Measurements from ENCODE around the gene HSF2.

HSF2 gene

GRCh38 chr6:122399348-122400120 lies at the start of gene HSF2:
Gene HSF2, plus strand, starts transcription at chr6:122399652. Its CDS starts 86 bp downstream, at chr6:122399738.
- Mint-ChIP-seq H3K27me3 (no peaks in the 10 kb centered on the region), H3K4me1 (ENCODE audit: low read depth) (peaks cover 13% of the 10 kb centered on the region), H3K27ac (peak within 1 kb of the TSS; percentile 88), H3K4me3 (peak within 1 kb of the TSS; percentile 97), H3K9me3 (no peaks in the 10 kb centered on the region), H3K36me3 (ENCODE audit: low read depth) (peaks cover 8% of the 10 kb centered on the region)
- intact Hi-C loops (cut with micrococcal nuclease): loop anchor here (1.0 to 10.0 kb wide), 2 partner anchors 72 to 385 kb away; partner anchors contain the start of genes SERINC1 and SMPDL3A

GRCh38 chr6:122352981-122353664 lies 46.3 kb upstream of the HSF2 start:
- Mint-ChIP-seq H3K4me3 (no peak overlapping the region), H3K36me3 (ENCODE audit: low read depth) (no peaks in the 10 kb centered on the region), H3K4me1 (ENCODE audit: low read depth) (no peaks in the 10 kb centered on the region), H3K9me3 (no peaks in the 10 kb centered on the region), H3K27me3 (no peaks in the 10 kb centered on the region), H3K27ac (no peak overlapping the region)
- intact Hi-C loops (cut with micrococcal nuclease): no loop called here

GRCh38 chr6:122360809-122361208 lies 38.6 kb upstream of the HSF2 start:
- H3K9me3 Mint-ChIP-seq: no peaks in the 10 kb centered on the region
- intact Hi-C loops (cut with micrococcal nuclease): no loop called here
- no peaks in the 10 kb centered on the region for H3K36me3 Mint-ChIP-seq (ENCODE audit: low read depth)
- no peak overlapping the region for H3K27ac Mint-ChIP-seq
- H3K27me3 Mint-ChIP-seq: no peaks in the 10 kb centered on the region
- H3K4me1 Mint-ChIP-seq (ENCODE audit: low read depth): no peaks in the 10 kb centered on the region
- H3K4me3 Mint-ChIP-seq: no peak overlapping the region

GRCh38 chr6:122361314-122361979 lies 38.0 kb upstream of the HSF2 start:
- Mint-ChIP-seq H3K4me1 (ENCODE audit: low read depth) (no peaks in the 10 kb centered on the region), H3K27ac (no peak overlapping the region), H3K9me3 (no peaks in the 10 kb centered on the region), H3K4me3 (no peak overlapping the region), H3K36me3 (ENCODE audit: low read depth) (no peaks in the 10 kb centered on the region), H3K27me3 (no peaks in the 10 kb centered on the region)
- intact Hi-C loops (cut with micrococcal nuclease): no loop called here

- H3K4me1 Mint-ChIP-seq (ENCODE audit: low read depth): no peaks in the 10 kb centered on the region
Measured at GRCh38 chr6:122363769-122364483, 35.5 kb upstream of the HSF2 start.

GRCh38 chr6:122365775-122366403 lies 33.6 kb upstream of the HSF2 start:
- intact Hi-C loops (cut with micrococcal nuclease): no loop called here
- no peaks in the 10 kb centered on the region for H3K36me3 Mint-ChIP-seq (ENCODE audit: low read depth)
- no peaks in the 10 kb centered on the region for H3K9me3 Mint-ChIP-seq
- H3K27ac Mint-ChIP-seq: no peak overlapping the region
- no peaks in the 10 kb centered on the region for H3K4me1 Mint-ChIP-seq (ENCODE audit: low read depth)
- H3K27me3 Mint-ChIP-seq: no peaks in the 10 kb centered on the region
- no peak overlapping the region for H3K4me3 Mint-ChIP-seq

More at GRCh38 chr6:122363769-122364483, 35.5 kb upstream of the HSF2 start:
- no peak overlapping the region for H3K4me3 Mint-ChIP-seq
- H3K27me3 Mint-ChIP-seq: no peaks in the 10 kb centered on the region
- H3K27ac Mint-ChIP-seq: no peak overlapping the region
- intact Hi-C loops (cut with micrococcal nuclease): no loop called here
- no peaks in the 10 kb centered on the region for H3K9me3 Mint-ChIP-seq
- no peaks in the 10 kb centered on the region for H3K36me3 Mint-ChIP-seq (ENCODE audit: low read depth)

GRCh38 chr6:122367171-122367570 lies 32.3 kb upstream of the HSF2 start:
- Mint-ChIP-seq H3K4me3 (no peak overlapping the region), H3K4me1 (ENCODE audit: low read depth) (no peaks in the 10 kb centered on the region)
- intact Hi-C loops (cut with micrococcal nuclease): no loop called here

GRCh38 chr6:122369536-122369935 lies 29.9 kb upstream of the HSF2 start:
- Mint-ChIP-seq H3K9me3 (no peaks in the 10 kb centered on the region), H3K27me3 (peaks cover 4% of the 10 kb centered on the region), H3K4me1 (ENCODE audit: low read depth) (peaks cover 5% of the 10 kb centered on the region), H3K27ac (no peak overlapping the region), H3K36me3 (ENCODE audit: low read depth) (no peaks in the 10 kb centered on the region), H3K4me3 (no peak overlapping the region)
- intact Hi-C loops (cut with micrococcal nuclease): no loop called here

More at GRCh38 chr6:122367171-122367570, 32.3 kb upstream of the HSF2 start:
- Mint-ChIP-seq H3K27me3 (no peaks in the 10 kb centered on the region), H3K27ac (no peak overlapping the region), H3K36me3 (ENCODE audit: low read depth) (no peaks in the 10 kb centered on the region), H3K9me3 (no peaks in the 10 kb centered on the region)

GRCh38 chr6:122372647-122373046 lies 26.8 kb upstream of the HSF2 start:
- H3K27ac Mint-ChIP-seq: no peak overlapping the region
- H3K27me3 Mint-ChIP-seq: peaks cover 15% of the 10 kb centered on the region
- H3K4me3 Mint-ChIP-seq: no peak overlapping the region
- intact Hi-C loops (cut with micrococcal nuclease): no loop called here
- H3K4me1 Mint-ChIP-seq (ENCODE audit: low read depth): peaks cover 14% of the 10 kb centered on the region
- H3K9me3 Mint-ChIP-seq: no peaks in the 10 kb centered on the region
- no peaks in the 10 kb centered on the region for H3K36me3 Mint-ChIP-seq (ENCODE audit: low read depth)

- Mint-ChIP-seq H3K27me3 (peaks cover 15% of the 10 kb centered on the region), H3K4me1 (ENCODE audit: low read depth) (peaks cover 14% of the 10 kb centered on the region), H3K27ac (no peak overlapping the region), H3K4me3 (no peak overlapping the region), H3K9me3 (no peaks in the 10 kb centered on the region), H3K36me3 (ENCODE audit: low read depth) (no peaks in the 10 kb centered on the region)
- intact Hi-C loops (cut with micrococcal nuclease): no loop called here
Measured at GRCh38 chr6:122374307-122374706, 25.1 kb upstream of the HSF2 start.

GRCh38 chr6:122376246-122376645 lies 23.2 kb upstream of the HSF2 start:
- no peak overlapping the region for H3K4me3 Mint-ChIP-seq
- H3K27me3 Mint-ChIP-seq: peaks cover 20% of the 10 kb centered on the region
- H3K9me3 Mint-ChIP-seq: no peaks in the 10 kb centered on the region
- H3K4me1 Mint-ChIP-seq (ENCODE audit: low read depth): peaks cover 14% of the 10 kb centered on the region
- no peak overlapping the region for H3K27ac Mint-ChIP-seq
- intact Hi-C loops (cut with micrococcal nuclease): no loop called here
- no peaks in the 10 kb centered on the region for H3K36me3 Mint-ChIP-seq (ENCODE audit: low read depth)

- intact Hi-C loops (cut with micrococcal nuclease): loop anchor here (1.0 kb wide), 1 partner anchor 149 kb away; no protein-coding TSS in a partner anchor
- Mint-ChIP-seq H3K9me3 (no peaks in the 10 kb centered on the region), H3K27me3 (peaks cover 11% of the 10 kb centered on the region), H3K36me3 (ENCODE audit: low read depth) (no peaks in the 10 kb centered on the region), H3K4me3 (no peak overlapping the region), H3K27ac (no peak overlapping the region), H3K4me1 (ENCODE audit: low read depth) (peaks cover 2% of the 10 kb centered on the region)
Measured at GRCh38 chr6:122381494-122382265, 17.8 kb upstream of the HSF2 start.

Data from dendritic cell treated with granulocyte-macrophage colony-stimulating factor and Interleukin-4, amounts not matched to agents 40 ng/mL and 50 ng/mL, for 4 days (primary cell).